Measurements from ENCODE around the gene GNG7. TPM values are rescaled to one million over a fixed set of nuclear protein-coding genes. Genes with fewer than 3 reads are reported as not detected.

GNG7 gene
- total and polyA plus RNA-seq, 10 of the 15 experiments (the other 5 are each of a cell fraction or from before 2014, with no cell fraction given): 1.9 to 13.6 (median 6.5) TPM

GRCh38 chr19:2490659-2491058, 211.8 kb downstream of the GNG7 start:
- Histone ChIP-seq H3K79me2 (ENCODE audit: control insufficient read depth, insufficient read depth, low read length) (no peaks in the 10 kb centered on the region), H3K36me3 (ENCODE audit: control insufficient read depth in 2 of 2, insufficient read depth in 2 of 2, low read length in 1 of 2) (no peaks in the 10 kb centered on the region), H3K9me3 (replicated peaks; ENCODE audit: control insufficient read depth, insufficient read depth, low read length) (no peaks in the 10 kb centered on the region), H3K4me3 (no peak overlapping the region), H3K27ac (ENCODE audit: control insufficient read depth, insufficient read depth) (no peak overlapping the region), H2AFZ (ENCODE audit: control insufficient read depth, low read depth, low read length) (no peak overlapping the region), H3K27me3 (replicated peaks in 1 of 2; ENCODE audit: control insufficient read depth in 2 of 2, insufficient read depth in 2 of 2, low read length in 1 of 2) (peaks cover 0 to 7% of the 10 kb centered on the region in 2 experiments; a peak in 2 of 4 replicates), H3K4me2 (ENCODE audit: control insufficient read depth, insufficient read depth) (no peak overlapping the region; the same call in 1 of the 2 replicates), H4K20me1 (ENCODE audit: control insufficient read depth, insufficient read depth) (no peaks in the 10 kb centered on the region), H3K4me1 (ENCODE audit: control insufficient read depth, insufficient read depth, low read length) (peaks cover 30% of the 10 kb centered on the region), H3K9ac (ENCODE audit: control insufficient read depth, insufficient read depth, low read length) (no peak overlapping the region)
- RAD21 ChIA-PET (ENCODE audit: unreplicated experiment): no interaction called here
- SMC1A ChIA-PET (ENCODE audit: uncharacterized antibody, unreplicated experiment): no interaction called here
- ATAC-seq (no peak), FAIRE-seq (no peak), DNase-seq (ENCODE audit: low read depth, low spot score) (no peak)
- CTCF ChIA-PET: no interaction called here
- 3% methylated on average over 7 of the region's 7 CpGs for WGBS (ENCODE audit: insufficient coverage, insufficient replicate concordance, low lambda C conversion rate, missing lambda C conversion rate)
- no peak for TF ChIP-seq CREM (IDR thresholded peaks at IDR 0.05; ENCODE audit: low read depth)
- TF ChIP-seq PAX5 (IDR thresholded peaks at IDR 0.05; ENCODE audit: borderline replicate concordance, low read depth, low read length): no peak
- TF ChIP-seq, protein P1, sequence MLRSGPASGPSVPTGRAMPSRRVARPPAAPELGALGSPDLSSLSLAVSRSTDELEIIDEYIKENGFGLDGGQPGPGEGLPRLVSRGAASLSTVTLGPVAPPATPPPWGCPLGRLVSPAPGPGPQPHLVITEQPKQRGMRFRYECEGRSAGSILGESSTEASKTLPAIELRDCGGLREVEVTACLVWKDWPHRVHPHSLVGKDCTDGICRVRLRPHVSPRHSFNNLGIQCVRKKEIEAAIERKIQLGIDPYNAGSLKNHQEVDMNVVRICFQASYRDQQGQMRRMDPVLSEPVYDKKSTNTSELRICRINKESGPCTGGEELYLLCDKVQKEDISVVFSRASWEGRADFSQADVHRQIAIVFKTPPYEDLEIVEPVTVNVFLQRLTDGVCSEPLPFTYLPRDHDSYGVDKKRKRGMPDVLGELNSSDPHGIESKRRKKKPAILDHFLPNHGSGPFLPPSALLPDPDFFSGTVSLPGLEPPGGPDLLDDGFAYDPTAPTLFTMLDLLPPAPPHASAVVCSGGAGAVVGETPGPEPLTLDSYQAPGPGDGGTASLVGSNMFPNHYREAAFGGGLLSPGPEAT (IDR thresholded peaks at IDR 0.05; ENCODE audit: low read depth): no peak
- TF ChIP-seq ATF7 (IDR thresholded peaks at IDR 0.05; ENCODE audit: low read depth): no peak
- TF ChIP-seq ZNF217 (IDR thresholded peaks at IDR 0.05): no peak
- no peak for TF ChIP-seq ZNF274 (IDR thresholded peaks at IDR 0.05; ENCODE audit: insufficient read depth, insufficient read length)
- TF ChIP-seq ZBTB11 (CRISPR knock-in tag; IDR thresholded peaks at IDR 0.05): no peak
- BruUV-seq (replicated peaks): no TSS peak
- intact Hi-C loops (cut with micrococcal nuclease; ENCODE audit: unreplicated experiment): no loop called here
- in situ Hi-C loops (cut with MboI): no loop called here
- POLR2A ChIA-PET: interaction anchor here (0.6 kb wide), 1 partner anchor 313 kb away, joined by 4 read pairs; no protein-coding TSS in a partner anchor

All from GM12878 (cell line).